HepG2 (cell line): ENCODE results near the gene PTPN22. TPM values are rescaled to one million over a fixed set of nuclear protein-coding genes. Genes with fewer than 3 reads are reported as not detected.

ENCODE experiments used
- ARID5B ChIP-seq: IDR thresholded peaks from 2 replicates; pipeline ENCODE4 v1.4.0; 2020; ENCODE audit warnings: mild to moderate bottlenecking, missing genetic modification reagents
- ATF7 ChIP-seq, 2 experiments: fragments of 450-650 bp in 1 of 2; sonication (generic) in 1 of 2; formaldehyde crosslinking in 1 of 2; IDR thresholded peaks; 2 replicates each; pipeline versions ENCODE4 v1.4.0 to v1.6.1; 2016 to 2020; ENCODE audit warnings: antibody characterized with exemption in 1 of 2, mild to moderate bottlenecking in 1 of 2, missing genetic modification reagents in 1 of 2
- CREBL2 ChIP-seq: sonication (generic); formaldehyde crosslinking; IDR thresholded peaks from 2 replicates; pipeline ENCODE4 v1.8.1; 2023; ENCODE audit warnings: missing genetic modification reagents, mild to moderate bottlenecking, borderline replicate concordance
- DNMT1 ChIP-seq: sonication (generic); formaldehyde crosslinking; IDR thresholded peaks from 2 replicates; pipeline ENCODE4 v1.5.1; 2020; ENCODE audit warnings: mild to moderate bottlenecking, missing genetic modification reagents
- GMEB1 ChIP-seq: sonication (generic); formaldehyde crosslinking; IDR thresholded peaks from 2 replicates; pipeline ENCODE4 v1.5.1; 2020; ENCODE audit warnings: missing genetic modification reagents, mild to moderate bottlenecking, borderline replicate concordance
- HINFP ChIP-seq: sonication (generic); formaldehyde crosslinking; IDR thresholded peaks from 2 replicates; pipeline ENCODE4 v1.4.0; 2020; ENCODE audit warnings: low read depth, mild to moderate bottlenecking, missing genetic modification reagents
- HOXA5 ChIP-seq: sonication (generic); formaldehyde crosslinking; IDR thresholded peaks from 2 replicates; pipeline ENCODE4 v1.4.0; 2020; ENCODE audit warnings: missing genetic modification reagents
- IRF2 ChIP-seq: IDR thresholded peaks from 2 replicates; pipeline ENCODE4 v1.6.1; 2018; ENCODE audit warnings: missing genetic modification reagents, missing compliant biosample characterization
- MAFK ChIP-seq, 2 experiments: IDR thresholded peaks in 1 of 2; conservative IDR thresholded peaks in 1 of 2; 2 replicates each; pipeline ENCODE4 v1.6.1; 2011; ENCODE audit warnings: improper control_type of control experiment in 2 of 2, low read length in 2 of 2
- MXI1 ChIP-seq: IDR thresholded peaks from 3 replicates; pipeline ENCODE4 v1.6.1; 2012; ENCODE audit warnings: low read depth, low read length, inconsistent platforms, borderline replicate concordance
- PPARG ChIP-seq: conservative IDR thresholded peaks from 2 replicates; pipeline ENCODE4 v1.6.1; 2016; ENCODE audit warnings: missing biosample characterization, missing genetic modification reagents
- REL ChIP-seq: sonication (generic); formaldehyde crosslinking; conservative IDR thresholded peaks from 2 replicates; pipeline ENCODE4 v1.8.0; 2022; ENCODE audit warnings: mild to moderate bottlenecking, missing genetic modification reagents, moderate library complexity
- ZC3H13 ChIP-seq: sonication (generic); formaldehyde crosslinking; IDR thresholded peaks from 2 replicates; pipeline ENCODE4 v1.8.1; 2023; ENCODE audit warnings: mild to moderate bottlenecking, missing genetic modification reagents, moderate library complexity
- ZFP82 ChIP-seq: sonication (generic); formaldehyde crosslinking; IDR thresholded peaks from 2 replicates; pipeline ENCODE4 v1.5.1; 2020; ENCODE audit warnings: mild to moderate bottlenecking, missing genetic modification reagents, borderline replicate concordance
- ZNF501 ChIP-seq: sonication (generic); formaldehyde crosslinking; IDR thresholded peaks from 2 replicates; pipeline ENCODE4 v1.5.1; 2020; ENCODE audit warnings: mild to moderate bottlenecking, moderate library complexity, missing genetic modification reagents
- ZNF639 ChIP-seq: conservative IDR thresholded peaks from 2 replicates; pipeline ENCODE4 v1.6.1; 2018; ENCODE audit warnings: missing genetic modification reagents
- ZNF672 ChIP-seq: sonication (generic); formaldehyde crosslinking; IDR thresholded peaks from 2 replicates; pipeline ENCODE4 v1.8.1; 2022; ENCODE audit warnings: missing genetic modification reagents
- ZNF740 ChIP-seq: sonication (generic); formaldehyde crosslinking; IDR thresholded peaks from 2 replicates; pipeline ENCODE4 v1.4.0; 2020; ENCODE audit warnings: missing genetic modification reagents
- ZNF839 ChIP-seq: sonication (generic); formaldehyde crosslinking; IDR thresholded peaks from 2 replicates; pipeline ENCODE4 v1.4.0; 2020; ENCODE audit warnings: missing genetic modification reagents, mild to moderate bottlenecking, borderline replicate concordance
- polyA plus RNA-seq, 8 experiments: library from polyadenylated mRNA; depleted of rRNA in 3 of 8; stranded (reverse) in 7 of 8; unstranded in 1 of 8; fragments of >200 nt; fragmentation: Illumina TruSeq in 4 of 8; extraction: Trizol in 4 of 8; gene quantifications; 2 replicates each; pipeline versions ENCODE4 v1.2.1 to v1.2.3, GENCODE V29; 2011 to 2016; ENCODE audit warnings: low read depth in 4 of 8, missing spikeins in 1 of 8, mixed read lengths in 1 of 8; ENCODE audit not compliant: insufficient read depth in 1 of 8
- total RNA-seq, 5 experiments: library from RNA; depleted of rRNA; stranded (reverse); fragments of >200 nt; fragmentation: Illumina TruSeq; extraction: Trizol; gene quantifications; 2 replicates each; pipeline ENCODE4 v1.2.3, GENCODE V29; 2016; ENCODE audit warnings: low read depth in 1 of 5

Gene PTPN22
- total and polyA plus RNA-seq, 2 of the 13 experiments (the other 11 are each of a cell fraction or from before 2014, with no cell fraction given), result not detected

- TF ChIP-seq ZNF501 (CRISPR knock-in tag) (peak; percentile 96), IRF2 (CRISPR knock-in tag) (peak; percentile 96), HOXA5 (CRISPR knock-in tag) (no peak; the same call in 1 of the 2 replicates), HINFP (no peak; the same call in 1 of the 2 replicates), MXI1 (peak; percentile 88; the same call in 2 of the 3 replicates), ARID5B (CRISPR knock-in tag) (peak; percentile 72), ATF7 (IDR thresholded peaks at IDR 0.05) (no peak), ATF7 (CRISPR knock-in tag; IDR thresholded peaks at IDR 0.05) (no peak), PPARG (CRISPR knock-in tag) (peak; percentile 34; the same call in 1 of the 2 replicates), ZFP82 (CRISPR knock-in tag) (no peak), ZNF672 (no peak), ZNF740 (CRISPR knock-in tag) (no peak), REL (0 out of 2 replicates have a peak, but pooled peaks have one; percentile 58), DNMT1 (CRISPR knock-in tag) (no peak), CREBL2 (CRISPR knock-in tag) (no peak), ZNF639 (CRISPR knock-in tag) (peak; percentile 95), GMEB1 (CRISPR knock-in tag) (peak; percentile 92), ZC3H13 (peak; percentile 70; the same call in 1 of the 2 replicates), MAFK (conservative IDR thresholded peaks at IDR 0.05 in 1 of 2, IDR thresholded peaks at IDR 0.05 in 1 of 2; ENCODE audit: low read length in 2 of 2) (no peak; a peak in 1 of 4 replicates), ZNF839 (CRISPR knock-in tag) (no peak)
Observed at GRCh38 chr1:113904674-113905434, 33.3 kb upstream of the PTPN22 start, which contains the start of the genes AP4B1 and DCLRE1B (continued).
